Muscle layer of colon (tissue), 2 donors: ENCODE data around the gene HELZ2.

Source experiments
- H3K27ac ChIP-seq: one replicate; pipeline ENCODE4 v1.7.0; 2013; ENCODE audit warnings: low read depth, mild to moderate bottlenecking, low read length, moderate library complexity
- H3K27me3 ChIP-seq, 2 donors: one replicate each; pipeline ENCODE4 v1.7.0; 2013; ENCODE audit warnings: low read length in 2 of 2, mild to moderate bottlenecking in 2 of 2; ENCODE audit not compliant: insufficient read depth in 2 of 2, control insufficient read depth in 1 of 2
- H3K36me3 ChIP-seq: one replicate; pipeline ENCODE4 v1.7.0; 2013; ENCODE audit warnings: mild to moderate bottlenecking, low read length; ENCODE audit not compliant: insufficient read depth
- H3K4me1 ChIP-seq: one replicate; pipeline ENCODE4 v1.7.0; 2013; ENCODE audit warnings: mild to moderate bottlenecking, low read length; ENCODE audit not compliant: insufficient read depth
- H3K4me3 ChIP-seq, 2 donors: one replicate each; pipeline ENCODE4 v1.7.0; 2013; ENCODE audit warnings: low read length in 2 of 2, low read depth in 1 of 2, mild to moderate bottlenecking in 1 of 2, moderate library complexity in 1 of 2
- H3K9ac ChIP-seq: one replicate; pipeline ENCODE4 v1.7.0; 2013; ENCODE audit warnings: low read length
- H3K9me3 ChIP-seq: one replicate; pipeline ENCODE4 v1.7.0; 2013; ENCODE audit warnings: mild to moderate bottlenecking, low read length
- donor health status: abdominal sarcoma.
- donor health status: Adenocarcinoma of cecum.

The HELZ2 gene

DNA sequence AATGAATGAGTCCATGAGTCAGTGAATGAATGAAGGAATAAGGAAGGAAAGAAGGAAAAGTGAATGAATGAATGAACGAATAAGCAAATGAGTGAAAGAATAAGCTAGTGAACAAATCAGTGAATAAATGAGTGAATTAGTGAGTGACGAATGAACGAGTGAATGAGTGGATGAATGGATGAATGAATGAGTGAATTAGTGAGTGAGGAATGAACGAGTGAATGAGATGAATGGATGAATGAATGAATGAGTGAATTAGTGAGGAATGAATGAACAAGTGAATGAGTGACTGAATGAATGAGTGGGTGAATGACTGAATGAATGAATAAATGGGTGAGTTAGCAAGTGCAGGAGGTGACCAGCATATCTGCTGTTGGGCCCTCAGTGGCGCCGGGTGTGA is 30.3 kb downstream of the HELZ2 start:
- no peaks in the 10 kb centered on the region for H3K9me3 ChIP-seq
- no peak overlapping the region for H3K9ac ChIP-seq
- no peaks in the 10 kb centered on the region for H3K4me1 ChIP-seq
- H3K27me3 ChIP-seq: peaks cover 0 to 28% of the 10 kb centered on the region in 2 donors
- no peak overlapping the region for H3K4me3 ChIP-seq
- H3K27ac ChIP-seq: no peak overlapping the region
- no peaks in the 10 kb centered on the region for H3K36me3 ChIP-seq

DNA sequence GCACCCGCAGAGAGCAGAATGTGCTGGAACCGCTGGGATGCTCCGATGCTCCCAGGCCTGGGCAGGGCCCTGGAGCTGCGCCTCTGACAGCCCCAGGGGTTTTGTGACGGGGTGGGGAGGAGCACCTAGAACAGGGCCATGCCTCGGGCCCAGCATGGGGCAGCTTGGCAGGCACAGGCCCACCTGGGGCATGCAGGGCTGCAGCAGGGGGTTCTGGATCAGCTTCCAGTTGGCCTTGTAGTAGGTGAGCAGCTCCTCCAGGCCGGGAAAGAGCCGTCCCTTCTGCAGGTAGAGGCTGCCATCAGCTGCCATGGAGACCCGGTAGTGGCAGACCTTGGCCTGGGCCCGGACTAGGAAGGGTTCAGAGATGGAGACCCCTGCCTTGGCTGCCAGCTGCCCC is 30.9 kb downstream of the HELZ2 start:
- Histone ChIP-seq H3K27ac (no peak overlapping the region), H3K4me3 (no peak overlapping the region), H3K36me3 (no peaks in the 10 kb centered on the region), H3K27me3 (peaks cover 0 to 22% of the 10 kb centered on the region in 2 donors), H3K4me1 (no peaks in the 10 kb centered on the region), H3K9ac (no peak overlapping the region), H3K9me3 (no peaks in the 10 kb centered on the region)

DNA sequence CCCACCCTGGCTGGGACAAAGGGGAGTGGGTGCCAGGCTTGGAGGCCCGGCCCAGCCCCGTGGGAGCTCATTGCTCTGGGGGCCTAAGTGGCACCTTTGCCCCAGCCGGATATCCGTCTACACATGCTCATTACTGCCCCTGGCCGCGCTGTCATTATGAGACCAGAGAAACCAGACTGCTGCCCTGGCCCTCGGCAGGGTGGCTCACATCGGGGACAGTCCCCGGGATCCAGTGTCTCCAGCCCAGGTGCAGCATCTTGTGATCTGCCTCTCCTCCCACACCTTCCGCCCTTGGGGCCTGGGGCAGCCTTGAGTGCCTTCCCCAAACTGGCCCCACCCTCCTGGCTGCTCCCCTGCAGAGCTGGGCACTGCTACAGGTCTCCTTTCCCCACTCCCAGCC is 31.3 kb downstream of the HELZ2 start:
- no peak overlapping the region for H3K9ac ChIP-seq
- H3K36me3 ChIP-seq: no peaks in the 10 kb centered on the region
- H3K27ac ChIP-seq: no peak overlapping the region
- H3K27me3 ChIP-seq: peaks cover 0 to 19% of the 10 kb centered on the region in 2 donors
- no peak overlapping the region for H3K4me3 ChIP-seq
- no peaks in the 10 kb centered on the region for H3K4me1 ChIP-seq
- H3K9me3 ChIP-seq: no peaks in the 10 kb centered on the region

DNA sequence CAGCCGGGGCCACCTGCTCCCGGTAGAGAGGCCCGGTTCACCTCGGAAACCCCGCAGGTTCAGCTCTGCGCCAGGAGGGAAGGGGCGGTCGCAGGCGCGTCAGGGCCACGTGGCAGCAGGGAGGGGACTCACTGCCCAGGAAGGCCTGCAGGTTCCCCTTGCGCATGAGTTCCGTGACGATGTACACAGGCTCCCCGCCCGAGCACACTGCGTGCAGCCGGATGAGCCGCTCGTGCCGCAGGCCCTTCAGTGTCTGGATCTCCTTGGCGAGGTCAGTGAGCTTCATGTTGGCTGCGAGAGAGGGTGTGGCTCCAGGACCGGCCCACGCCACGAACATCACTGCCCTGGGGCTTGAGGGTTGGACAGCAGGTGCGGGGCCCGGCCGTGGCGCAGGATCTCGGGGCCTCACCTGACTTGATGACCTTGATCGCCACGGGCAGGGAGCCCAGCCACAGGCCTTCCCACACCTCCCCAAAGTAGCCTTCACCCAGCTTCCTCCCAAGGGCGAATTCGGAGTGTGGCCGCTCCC is 31.9 kb downstream of the HELZ2 start:
- H3K9ac ChIP-seq: no peak overlapping the region
- no peaks in the 10 kb centered on the region for H3K4me1 ChIP-seq
- H3K9me3 ChIP-seq: no peaks in the 10 kb centered on the region
- no peak overlapping the region for H3K27ac ChIP-seq
- no peaks in the 10 kb centered on the region for H3K36me3 ChIP-seq
- H3K4me3 ChIP-seq: no peak overlapping the region
- H3K27me3 ChIP-seq: peaks cover 0 to 19% of the 10 kb centered on the region in 2 donors

DNA sequence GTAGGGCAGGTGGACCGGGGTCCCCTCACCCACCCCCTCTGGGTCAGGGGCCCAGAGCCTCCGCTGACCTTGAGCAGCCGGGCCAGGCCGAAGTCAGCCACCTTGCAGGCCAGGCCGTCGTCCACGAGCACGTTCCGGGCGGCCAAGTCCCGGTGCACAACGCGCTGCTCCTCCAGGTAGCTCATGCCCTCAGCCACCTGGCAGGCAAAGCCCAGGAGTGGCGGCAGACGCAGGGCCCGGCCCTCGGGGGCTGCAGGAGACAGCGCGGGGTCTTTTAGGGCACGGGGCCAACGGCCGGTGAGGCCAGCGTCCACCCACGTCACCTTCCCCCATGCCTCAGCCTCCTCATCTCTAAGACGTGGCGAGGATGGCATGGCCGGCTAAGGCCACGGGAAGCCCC is 32.7 kb downstream of the HELZ2 start:
- no peaks in the 10 kb centered on the region for H3K4me1 ChIP-seq
- H3K36me3 ChIP-seq: no peaks in the 10 kb centered on the region
- H3K27ac ChIP-seq: no peak overlapping the region
- no peak overlapping the region for H3K9ac ChIP-seq
- peaks cover 0 to 17% of the 10 kb centered on the region in 2 donors for H3K27me3 ChIP-seq
- no peak overlapping the region for H3K4me3 ChIP-seq
- H3K9me3 ChIP-seq: no peaks in the 10 kb centered on the region

DNA sequence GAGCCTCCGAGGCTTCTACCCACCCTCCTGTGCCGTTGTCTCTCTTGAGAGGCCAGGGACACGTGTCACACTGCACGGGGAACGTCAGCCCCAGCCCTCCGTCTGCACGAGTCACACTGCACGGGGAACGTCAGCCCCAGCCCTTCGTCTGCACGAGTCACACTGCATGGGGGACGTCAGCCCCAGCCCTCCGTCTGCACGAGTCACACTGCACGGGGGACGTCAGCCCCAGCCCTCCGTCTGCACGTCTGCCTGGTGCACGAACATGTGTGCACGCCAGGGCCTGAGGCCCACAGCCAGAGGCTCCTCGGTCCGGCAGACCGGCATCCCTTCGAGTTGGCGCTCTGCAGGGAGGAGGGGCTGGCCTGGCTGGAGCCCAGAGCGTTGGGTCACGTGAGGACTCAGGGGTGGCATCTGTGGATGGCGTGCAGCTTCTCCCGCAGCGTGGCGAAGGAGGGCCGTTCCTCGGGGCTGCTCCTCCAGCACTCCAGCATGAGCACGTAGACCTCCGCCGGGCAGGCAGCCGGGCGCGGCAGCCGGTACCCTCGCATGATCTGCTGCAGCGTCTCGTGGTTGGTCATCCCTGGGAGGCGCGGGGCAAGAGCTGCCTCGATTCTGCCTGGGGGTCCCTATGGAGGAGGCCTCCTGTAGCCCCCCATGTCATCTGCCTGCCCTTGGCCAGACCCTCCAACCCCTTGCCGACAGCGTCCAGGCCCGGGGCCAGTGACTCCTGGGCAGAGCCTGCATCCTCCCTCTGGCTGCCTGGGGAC is 33.4 kb downstream of the HELZ2 start:
- no peak overlapping the region for H3K4me3 ChIP-seq
- no peaks in the 10 kb centered on the region for H3K9me3 ChIP-seq
- H3K36me3 ChIP-seq: no peaks in the 10 kb centered on the region
- H3K4me1 ChIP-seq: no peaks in the 10 kb centered on the region
- H3K27me3 ChIP-seq: peaks cover 0 to 13% of the 10 kb centered on the region in 2 donors
- H3K9ac ChIP-seq: no peak overlapping the region
- no peak overlapping the region for H3K27ac ChIP-seq

DNA sequence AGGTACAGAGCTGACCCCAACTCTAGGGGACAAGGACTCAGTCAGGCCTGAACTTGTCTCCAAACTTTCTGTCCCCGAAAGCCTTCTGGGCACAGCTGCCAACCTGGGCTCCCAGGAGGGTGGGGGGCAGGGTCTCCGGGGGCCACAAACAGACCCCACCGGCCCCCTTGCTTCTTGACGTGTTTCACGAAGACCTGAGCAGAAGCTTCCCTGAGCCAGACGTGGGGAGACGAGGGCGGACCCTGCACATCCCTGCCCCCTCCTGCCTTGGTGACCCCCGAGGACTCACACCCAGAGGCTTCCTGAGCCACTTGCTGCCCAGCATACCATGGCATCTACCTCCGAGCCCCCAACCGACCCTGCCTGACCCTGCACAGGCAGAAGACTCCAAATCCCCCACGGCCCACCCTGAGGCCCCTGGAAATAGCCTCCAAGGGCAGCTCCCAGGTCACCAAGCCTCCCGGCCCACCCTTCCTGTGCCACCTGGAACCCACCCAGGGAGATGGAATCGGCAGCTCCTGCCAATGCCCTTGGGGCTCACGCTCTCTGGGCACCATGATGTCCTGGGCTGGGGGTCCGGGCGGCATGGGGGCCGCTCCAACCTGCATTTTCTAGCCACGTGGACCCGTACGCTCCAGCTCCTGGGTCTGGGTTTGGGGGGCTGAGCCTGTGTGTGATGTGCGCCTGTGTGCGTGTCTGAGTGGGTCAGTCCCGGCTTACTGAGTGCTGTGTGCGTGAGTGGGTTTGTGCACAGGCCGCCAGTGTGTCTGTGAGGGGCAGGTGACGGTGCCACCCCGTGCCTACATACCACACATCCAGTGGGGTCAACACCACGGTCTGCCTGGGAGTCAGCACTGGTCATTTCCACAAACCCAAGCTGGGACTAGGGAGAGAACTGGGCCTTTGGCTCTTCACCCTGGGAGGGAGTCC is 34.3 kb downstream of the HELZ2 start:
- no peaks in the 10 kb centered on the region for H3K4me1 ChIP-seq
- H3K4me3 ChIP-seq: no peak overlapping the region
- no peaks in the 10 kb centered on the region for H3K9me3 ChIP-seq
- no peak overlapping the region for H3K9ac ChIP-seq
- no peaks in the 10 kb centered on the region for H3K36me3 ChIP-seq
- no peak overlapping the region for H3K27ac ChIP-seq
- peaks cover 0 to 20% of the 10 kb centered on the region in 2 donors for H3K27me3 ChIP-seq

DNA sequence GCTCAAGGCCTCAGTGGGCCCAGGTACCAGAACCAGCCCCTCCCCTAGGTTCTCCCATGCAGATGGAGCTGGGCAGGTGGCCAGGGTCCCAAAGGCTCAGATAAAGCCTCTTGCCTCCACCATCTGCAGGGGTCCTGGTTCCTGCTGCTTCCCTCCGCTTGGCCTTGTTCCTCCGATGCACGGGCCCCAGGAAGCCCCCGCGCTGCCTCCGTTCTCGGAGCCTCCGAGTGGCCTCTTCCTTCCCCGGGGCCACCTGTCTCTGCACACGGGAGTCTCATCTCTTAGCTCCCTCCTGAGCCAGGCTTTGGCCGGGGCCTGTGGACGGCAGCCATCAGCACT is 35.0 kb downstream of the HELZ2 start:
- peaks cover 0 to 27% of the 10 kb centered on the region in 2 donors for H3K27me3 ChIP-seq
- no peak overlapping the region for H3K9ac ChIP-seq
- no peak overlapping the region for H3K4me3 ChIP-seq
- no peak overlapping the region for H3K27ac ChIP-seq
- no peaks in the 10 kb centered on the region for H3K4me1 ChIP-seq
- no peaks in the 10 kb centered on the region for H3K9me3 ChIP-seq
- no peaks in the 10 kb centered on the region for H3K36me3 ChIP-seq

DNA sequence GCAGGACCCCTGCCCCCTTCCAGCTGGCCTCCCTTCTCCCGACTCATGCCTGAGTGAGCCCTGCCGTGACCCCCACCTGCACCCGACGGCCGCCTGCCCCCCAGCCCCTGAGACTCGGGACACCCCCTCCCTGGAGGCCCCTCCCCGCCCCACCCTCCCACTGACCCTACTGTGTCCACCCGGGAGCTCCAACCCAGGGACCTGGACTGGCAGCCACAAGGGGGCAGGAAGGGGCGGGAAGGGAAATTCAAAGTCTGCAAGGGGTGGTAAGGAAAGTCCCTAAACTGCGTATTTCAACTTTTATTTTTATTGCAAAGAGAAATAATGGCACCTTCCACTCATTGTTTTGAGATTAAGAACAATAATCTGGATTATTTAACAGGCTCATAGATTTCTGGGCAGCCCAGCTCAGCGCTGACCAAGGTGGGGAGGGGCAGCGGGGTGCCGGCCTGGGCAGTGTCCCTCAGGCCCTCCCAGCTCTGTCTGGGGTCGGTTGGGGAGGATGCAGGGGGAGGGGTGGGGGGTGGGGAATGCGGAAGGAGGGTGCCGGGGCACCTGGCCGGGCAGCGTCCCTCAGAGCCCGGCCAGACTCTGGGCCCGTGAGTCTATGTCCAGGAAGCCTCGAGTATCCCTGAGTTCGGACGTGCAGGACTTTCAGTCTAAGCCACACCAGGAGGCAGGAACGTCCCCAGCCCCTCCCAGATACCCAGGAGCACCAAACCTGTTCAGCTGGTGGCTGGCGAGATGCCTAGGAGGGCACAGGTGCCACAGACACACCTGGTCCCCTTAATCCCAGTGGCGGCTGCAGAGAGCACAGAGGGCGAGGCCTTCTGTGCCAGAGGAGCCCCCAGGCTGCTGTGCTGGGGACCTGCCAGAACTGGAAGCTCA is 35.6 kb downstream of the HELZ2 start:
- peaks cover 0 to 33% of the 10 kb centered on the region in 2 donors for H3K27me3 ChIP-seq
- H3K36me3 ChIP-seq: no peaks in the 10 kb centered on the region
- H3K4me3 ChIP-seq: peak overlapping the region in 1 of 2 donors; percentile 21
- no peak overlapping the region for H3K9ac ChIP-seq
- no peak overlapping the region for H3K27ac ChIP-seq
- no peaks in the 10 kb centered on the region for H3K9me3 ChIP-seq
- no peaks in the 10 kb centered on the region for H3K4me1 ChIP-seq

DNA sequence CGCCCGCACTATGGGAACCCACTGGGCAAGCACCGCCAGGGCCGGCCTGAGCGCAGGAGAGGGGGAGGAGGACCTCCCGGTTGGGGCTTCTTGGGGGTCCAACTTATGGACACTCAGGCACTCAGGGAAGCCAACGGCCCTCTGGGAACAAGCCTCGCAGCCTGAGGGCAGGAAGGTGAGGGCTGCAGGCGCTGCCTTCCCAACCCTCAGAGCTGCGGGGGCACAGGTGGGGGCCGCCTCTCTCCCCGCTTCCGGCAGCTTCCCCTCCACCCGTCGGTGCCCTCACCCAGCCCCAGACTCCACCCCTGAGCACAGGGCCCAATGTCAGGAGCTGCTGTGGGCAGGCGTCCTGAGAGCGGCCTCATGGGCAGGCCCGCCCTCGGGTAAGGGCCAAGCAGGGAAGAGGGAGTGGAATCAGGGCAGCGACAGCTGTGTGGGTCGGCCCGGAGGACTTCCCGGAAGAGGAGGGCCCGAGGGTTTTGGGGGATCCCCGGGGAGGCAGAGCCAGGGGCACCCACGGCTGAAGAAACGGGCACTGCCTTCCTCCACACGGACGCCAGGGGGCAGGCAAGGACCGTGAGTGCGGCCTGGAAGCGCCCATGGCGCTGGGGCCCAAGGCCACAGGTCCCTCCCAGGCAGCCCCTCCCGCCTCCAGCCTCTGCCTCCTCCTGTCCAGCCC is 36.4 kb downstream of the HELZ2 start:
- H3K27me3 ChIP-seq: peaks cover 0 to 36% of the 10 kb centered on the region in 2 donors
- no peaks in the 10 kb centered on the region for H3K9me3 ChIP-seq
- H3K4me3 ChIP-seq: peak overlapping the region in 1 of 2 donors; percentile 21
- no peaks in the 10 kb centered on the region for H3K4me1 ChIP-seq
- H3K27ac ChIP-seq: no peak overlapping the region
- no peak overlapping the region for H3K9ac ChIP-seq
- H3K36me3 ChIP-seq: no peaks in the 10 kb centered on the region
